Superior temporal gyrus (tissue), 1 donor: ENCODE results near the gene TSR1.
A peak's percentile ranks its signal among the peaks of the same experiment; 100 is the strongest.

Source experiments
- DNase-seq: peaks from one replicate; pipeline ENCODE4 v3.0.0-alpha.2; 2016; ENCODE audit errors: extremely low spot score

TSR1 gene

DNA sequence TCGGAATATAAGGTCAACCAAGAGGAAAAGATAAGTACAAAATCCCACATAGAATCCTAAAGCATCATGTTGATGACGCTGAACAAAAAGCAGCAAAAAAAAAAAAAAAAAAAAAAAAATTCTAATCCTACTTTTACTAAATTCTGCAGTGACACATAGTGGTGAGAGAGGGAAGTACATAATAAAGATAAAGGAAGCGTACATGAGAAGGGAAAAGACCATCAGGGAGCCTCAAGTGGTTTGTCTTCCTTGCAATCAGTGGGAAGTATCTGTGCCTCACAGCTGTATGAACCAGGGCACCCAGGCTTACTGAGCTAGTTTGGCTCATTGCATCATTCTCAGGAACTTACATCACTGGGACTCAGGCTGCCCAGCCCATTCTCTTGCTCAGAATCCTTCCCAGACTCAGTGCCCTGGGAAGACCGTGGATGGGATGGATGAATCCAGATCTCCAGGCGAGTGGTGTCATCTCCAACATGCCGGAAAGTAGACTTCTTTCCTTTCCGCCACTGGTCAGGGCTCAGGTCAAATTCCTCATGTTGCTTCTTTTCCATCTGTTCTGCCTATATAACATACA lies 53.9 kb downstream of the TSR1 start:
- DNase-seq: peak; percentile 82

DNA sequence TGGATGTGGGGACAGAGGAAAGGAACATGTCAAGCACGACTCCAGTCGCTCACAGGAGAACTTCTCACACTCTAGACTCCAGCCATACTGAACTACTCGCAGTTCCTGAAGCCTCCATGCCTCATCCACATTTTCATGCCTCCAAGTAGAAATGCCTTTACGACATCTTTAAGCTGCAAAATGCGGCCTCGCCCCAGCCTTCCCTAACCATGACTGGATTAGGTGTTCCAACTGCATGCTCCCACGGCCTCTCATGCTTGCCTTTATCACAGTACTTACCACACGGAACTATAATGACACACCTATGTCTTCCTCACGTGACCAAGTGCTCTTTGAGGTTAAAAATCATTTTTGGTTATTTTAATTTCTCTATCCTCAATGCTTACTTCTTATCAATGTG lies 56.5 kb downstream of the TSR1 start:
- DNase-seq: no peak

DNA sequence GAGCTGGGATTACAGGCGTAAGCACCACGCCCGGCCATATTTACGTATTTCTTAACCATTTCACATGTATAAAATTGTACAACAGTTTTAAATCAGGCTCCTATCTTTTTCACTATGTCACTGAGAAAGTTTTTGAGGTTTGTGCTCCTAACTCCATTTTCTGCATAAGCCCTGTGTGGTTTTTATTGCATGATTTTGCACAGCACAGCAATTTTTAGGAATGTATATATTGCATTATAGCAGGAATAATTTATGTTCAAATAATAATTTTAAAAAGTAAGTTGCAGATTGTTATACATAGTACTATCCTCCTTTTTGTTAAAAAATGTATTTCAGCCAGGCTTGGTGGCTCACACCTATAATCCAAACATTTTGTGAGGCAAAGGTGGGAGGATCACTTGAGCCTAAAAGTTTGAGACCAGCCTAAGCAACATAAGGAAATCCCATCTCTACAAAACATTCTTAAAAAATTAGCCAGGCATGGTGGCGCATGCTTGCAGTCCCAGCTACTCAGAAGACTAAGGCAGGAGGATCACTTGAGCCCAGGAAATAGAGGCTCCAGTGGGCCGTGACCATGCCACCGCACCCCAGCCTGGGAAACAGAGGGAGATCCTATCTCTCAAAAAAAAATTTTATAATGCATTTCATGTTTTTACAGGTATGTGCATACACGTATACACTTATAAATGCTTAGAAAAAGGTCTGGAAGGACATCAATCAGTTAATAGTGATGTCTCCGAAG lies 58.7 kb downstream of the TSR1 start:
- DNase-seq: no peak

DNA sequence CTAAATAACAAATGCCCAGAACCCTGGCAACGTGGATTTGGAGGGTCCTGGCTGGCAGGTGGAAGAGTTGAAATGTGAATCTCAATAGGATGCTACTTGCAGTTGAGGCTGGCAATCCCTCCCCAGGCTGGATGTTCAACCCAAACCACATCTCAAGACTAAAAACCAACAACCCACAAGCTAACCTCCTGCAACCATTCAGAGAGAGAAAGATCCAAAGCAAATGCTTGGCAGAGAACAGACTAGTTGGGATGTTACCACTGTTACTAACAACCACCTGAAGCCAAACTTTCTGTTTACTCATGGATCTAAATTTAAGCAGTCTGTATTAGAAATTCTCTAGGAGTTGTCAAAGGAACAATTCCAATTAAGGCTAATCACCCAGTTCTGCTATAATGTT lies 60.5 kb downstream of the TSR1 start:
- DNase-seq: no peak

DNA sequence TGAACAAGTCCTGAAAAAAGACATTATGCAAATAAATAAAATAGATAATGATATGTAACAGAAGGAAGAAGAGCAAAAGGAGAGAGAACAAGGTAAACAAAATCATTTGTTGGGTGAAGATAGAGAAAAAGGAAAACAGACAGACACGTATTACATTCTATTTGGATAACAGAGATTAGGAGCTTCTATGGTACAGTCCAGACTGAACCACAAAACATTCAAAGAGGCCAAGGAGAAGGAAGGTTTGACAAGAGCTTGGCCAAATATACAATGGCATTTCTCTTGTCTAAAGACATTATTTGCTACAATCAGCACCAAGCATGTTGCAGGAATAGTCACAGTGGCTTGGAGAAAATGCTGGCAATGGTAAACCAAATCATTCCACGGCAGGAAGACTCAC lies 61.8 kb downstream of the TSR1 start:
- DNase-seq: no peak
